ENCODE measurements around the gene PCK1. TPM values are rescaled to one million over a fixed set of nuclear protein-coding genes. Genes with fewer than 3 reads are reported as not detected.
A peak's percentile ranks its signal among the peaks of the same experiment; 100 is the strongest.

PCK1 gene
- total RNA-seq, 1 donor, result not detected

GRCh38 chr20:57574954-57575353, 14.0 kb downstream of the PCK1 start:
- Histone ChIP-seq H3K79me2 (ENCODE audit: insufficient read depth, low read length) (no peaks in the 10 kb centered on the region), H3K4me1 (ENCODE audit: insufficient read depth, low read length) (no peaks in the 10 kb centered on the region), H3K27ac (ENCODE audit: low read depth, low read length) (no peak overlapping the region), H3K9me3 (ENCODE audit: low read depth, low read length) (no peaks in the 10 kb centered on the region), H2AFZ (ENCODE audit: low read length) (no peak overlapping the region), H3K36me3 (ENCODE audit: insufficient read depth, low read length) (no peaks in the 10 kb centered on the region), H3K27me3 (ENCODE audit: insufficient read depth, low read length) (peaks cover 31% of the 10 kb centered on the region), H3K4me3 (ENCODE audit: insufficient read depth, low read length) (no peak overlapping the region), H4K20me1 (ENCODE audit: insufficient read depth, low read length) (no peaks in the 10 kb centered on the region), H3K4me2 (ENCODE audit: insufficient read depth, low read length) (no peak overlapping the region)
- no peak for DNase-seq (ENCODE audit: insufficient read length, low spot score, missing footprints)
- TF ChIP-seq, protein P1, sequence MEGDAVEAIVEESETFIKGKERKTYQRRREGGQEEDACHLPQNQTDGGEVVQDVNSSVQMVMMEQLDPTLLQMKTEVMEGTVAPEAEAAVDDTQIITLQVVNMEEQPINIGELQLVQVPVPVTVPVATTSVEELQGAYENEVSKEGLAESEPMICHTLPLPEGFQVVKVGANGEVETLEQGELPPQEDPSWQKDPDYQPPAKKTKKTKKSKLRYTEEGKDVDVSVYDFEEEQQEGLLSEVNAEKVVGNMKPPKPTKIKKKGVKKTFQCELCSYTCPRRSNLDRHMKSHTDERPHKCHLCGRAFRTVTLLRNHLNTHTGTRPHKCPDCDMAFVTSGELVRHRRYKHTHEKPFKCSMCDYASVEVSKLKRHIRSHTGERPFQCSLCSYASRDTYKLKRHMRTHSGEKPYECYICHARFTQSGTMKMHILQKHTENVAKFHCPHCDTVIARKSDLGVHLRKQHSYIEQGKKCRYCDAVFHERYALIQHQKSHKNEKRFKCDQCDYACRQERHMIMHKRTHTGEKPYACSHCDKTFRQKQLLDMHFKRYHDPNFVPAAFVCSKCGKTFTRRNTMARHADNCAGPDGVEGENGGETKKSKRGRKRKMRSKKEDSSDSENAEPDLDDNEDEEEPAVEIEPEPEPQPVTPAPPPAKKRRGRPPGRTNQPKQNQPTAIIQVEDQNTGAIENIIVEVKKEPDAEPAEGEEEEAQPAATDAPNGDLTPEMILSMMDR (IDR thresholded peaks at IDR 0.05; ENCODE audit: extremely low read depth, low read depth, low read length), result no peak

DNA sequence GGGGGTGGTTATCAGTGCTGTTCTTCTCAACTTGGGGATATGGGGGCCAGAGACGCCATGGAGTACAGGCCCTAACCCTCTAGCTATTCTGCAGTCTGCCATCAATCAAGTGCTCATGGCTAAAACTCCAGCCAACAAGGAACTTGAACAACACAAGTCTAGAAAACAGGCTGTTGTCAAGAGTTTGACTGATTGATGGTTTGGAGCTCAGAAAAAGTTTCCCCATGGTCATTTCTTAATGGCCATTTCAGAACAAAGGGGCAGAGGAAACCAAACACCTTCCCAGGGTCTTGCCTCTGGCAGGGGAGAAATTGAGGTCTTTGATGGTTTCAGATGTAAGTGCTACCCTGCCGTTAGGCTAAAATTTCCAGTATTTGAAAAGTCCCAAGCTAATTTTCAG, 15.1 kb downstream of the PCK1 start:
- H3K4me1 ChIP-seq (ENCODE audit: insufficient read depth, low read length), result no peaks in the 10 kb centered on the region
- DNase-seq (ENCODE audit: insufficient read length, low spot score, missing footprints), result peak; percentile 21
- no peak overlapping the region for H3K27ac ChIP-seq (ENCODE audit: low read depth, low read length)
- no peaks in the 10 kb centered on the region for H4K20me1 ChIP-seq (ENCODE audit: insufficient read depth, low read length)
- H3K79me2 ChIP-seq (ENCODE audit: insufficient read depth, low read length), result no peaks in the 10 kb centered on the region
- no peak overlapping the region for H3K4me2 ChIP-seq (ENCODE audit: insufficient read depth, low read length)
- TF ChIP-seq, protein P1 (IDR thresholded peaks at IDR 0.05; ENCODE audit: extremely low read depth, low read depth, low read length), result no peak
- H3K27me3 ChIP-seq (ENCODE audit: insufficient read depth, low read length), result peaks cover 35% of the 10 kb centered on the region
- no peak overlapping the region for H2AFZ ChIP-seq (ENCODE audit: low read length)
- no peaks in the 10 kb centered on the region for H3K9me3 ChIP-seq (ENCODE audit: low read depth, low read length)
- no peak overlapping the region for H3K4me3 ChIP-seq (ENCODE audit: insufficient read depth, low read length)
- H3K36me3 ChIP-seq (ENCODE audit: insufficient read depth, low read length), result no peaks in the 10 kb centered on the region

GRCh38 chr20:57576617-57577550, 16.0 kb downstream of the PCK1 start:
- no peaks in the 10 kb centered on the region for H3K79me2 ChIP-seq (ENCODE audit: insufficient read depth, low read length)
- no peak overlapping the region for H3K27ac ChIP-seq (ENCODE audit: low read depth, low read length)
- no peaks in the 10 kb centered on the region for H3K36me3 ChIP-seq (ENCODE audit: insufficient read depth, low read length)
- peaks cover 43% of the 10 kb centered on the region for H3K27me3 ChIP-seq (ENCODE audit: insufficient read depth, low read length)
- DNase-seq (ENCODE audit: insufficient read length, low spot score, missing footprints), result no peak
- H2AFZ ChIP-seq (ENCODE audit: low read length), result no peak overlapping the region
- H3K4me1 ChIP-seq (ENCODE audit: insufficient read depth, low read length), result no peaks in the 10 kb centered on the region
- H3K9me3 ChIP-seq (ENCODE audit: low read depth, low read length), result no peaks in the 10 kb centered on the region
- TF ChIP-seq, protein P1 (IDR thresholded peaks at IDR 0.05; ENCODE audit: extremely low read depth, low read depth, low read length), result no peak
- H3K4me2 ChIP-seq (ENCODE audit: insufficient read depth, low read length), result no peak overlapping the region
- H4K20me1 ChIP-seq (ENCODE audit: insufficient read depth, low read length), result no peaks in the 10 kb centered on the region
- H3K4me3 ChIP-seq (ENCODE audit: insufficient read depth, low read length), result no peak overlapping the region

- no peak overlapping the region for H2AFZ ChIP-seq (ENCODE audit: low read length)
- H3K27ac ChIP-seq (ENCODE audit: low read depth, low read length), result no peak overlapping the region
- peaks cover 4% of the 10 kb centered on the region for H3K4me1 ChIP-seq (ENCODE audit: insufficient read depth, low read length)
- no peaks in the 10 kb centered on the region for H4K20me1 ChIP-seq (ENCODE audit: insufficient read depth, low read length)
- peaks cover 44% of the 10 kb centered on the region for H3K27me3 ChIP-seq (ENCODE audit: insufficient read depth, low read length)
- no peaks in the 10 kb centered on the region for H3K79me2 ChIP-seq (ENCODE audit: insufficient read depth, low read length)
- no peak overlapping the region for H3K4me3 ChIP-seq (ENCODE audit: insufficient read depth, low read length)
- peak; percentile 9 for DNase-seq (ENCODE audit: insufficient read length, low spot score, missing footprints)
- TF ChIP-seq, protein P1 (IDR thresholded peaks at IDR 0.05; ENCODE audit: extremely low read depth, low read depth, low read length), result no peak
- H3K9me3 ChIP-seq (ENCODE audit: low read depth, low read length), result no peaks in the 10 kb centered on the region
- H3K4me2 ChIP-seq (ENCODE audit: insufficient read depth, low read length), result no peak overlapping the region
- no peaks in the 10 kb centered on the region for H3K36me3 ChIP-seq (ENCODE audit: insufficient read depth, low read length)
Measured at GRCh38 chr20:57577679-57578475, 17.0 kb downstream of the PCK1 start.
